CD4-positive, alpha-beta memory T cell (primary cell): ENCODE measurements around the gene NFE2L3. TPM values are rescaled to one million over a fixed set of nuclear protein-coding genes. Genes with fewer than 3 reads are reported as not detected.
"Not testable (repeated sequence)": the region's sequence is repeated elsewhere in the genome, so short reads cannot be mapped to it uniquely, and the experiment has no call there.

Experiments
- CTCF ChIA-PET: fragments of 350-600 bp; sonication (Branson Sonifier 250); formaldehyde crosslinking; loops from one replicate; lab custom pipeline; 2021; ENCODE audit warnings: inconsistent platforms; ENCODE audit not compliant: partially characterized antibody; lab: Charles Lee
- POLR2A ChIA-PET: fragments of 350-600 bp; sonication (Branson Sonifier 250); formaldehyde crosslinking; loops from one replicate; lab custom pipeline; 2021; ENCODE audit not compliant: partially characterized antibody; lab: Charles Lee
- DNase-seq, 5 donors: peaks; one replicate each; pipeline versions ENCODE4 v3.0.0 to v3.0.0-alpha.2; 2020 to 2022; ENCODE audit warnings: mixed read lengths in 1 of 5
- H3K27ac ChIP-seq: one replicate; pipeline ENCODE4 v1.7.0; 2013; ENCODE audit warnings: low read depth, low read length
- H3K27me3 ChIP-seq: 2 replicates; pipeline ENCODE4 v1.7.0; 2013; ENCODE audit warnings: mild to moderate bottlenecking, low read length, moderate library complexity; ENCODE audit not compliant: insufficient read depth
- H3K36me3 ChIP-seq: 2 replicates; pipeline ENCODE4 v1.7.0; 2013; ENCODE audit warnings: mild to moderate bottlenecking, low read length, moderate library complexity; ENCODE audit not compliant: insufficient read depth
- H3K4me1 ChIP-seq: 2 replicates; pipeline ENCODE4 v1.7.0; 2013; ENCODE audit warnings: mild to moderate bottlenecking, low read length, moderate library complexity; ENCODE audit not compliant: insufficient read depth
- H3K4me3 ChIP-seq, 2 donors: one replicate each; pipeline ENCODE4 v1.7.0; 2013; ENCODE audit warnings: low read length in 2 of 2, mild to moderate bottlenecking in 1 of 2
- H3K9me3 ChIP-seq, 2 donors: one replicate each; pipeline ENCODE4 v1.7.0; 2013; ENCODE audit warnings: low read length in 2 of 2, control low read depth in 1 of 2; ENCODE audit not compliant: control insufficient read depth in 1 of 2
- H3K27ac Mint-ChIP-seq, 7 donors: one replicate each; pipeline ENCODE4 v1.8.0; 2020 to 2021; ENCODE audit warnings: mixed read lengths in 7 of 7, mild to moderate bottlenecking in 6 of 7, inconsistent platforms in 3 of 7, moderate library complexity in 3 of 7
- H3K27me3 Mint-ChIP-seq, 2 donors: one replicate each; pipeline ENCODE4 v1.8.0; 2020 to 2021; ENCODE audit warnings: mixed read lengths in 2 of 2
- H3K36me3 Mint-ChIP-seq, 2 donors: one replicate each; pipeline ENCODE4 v1.8.0; 2020 to 2021; ENCODE audit warnings: mixed read lengths in 2 of 2, inconsistent platforms in 1 of 2, mild to moderate bottlenecking in 1 of 2
- H3K4me1 Mint-ChIP-seq, 4 donors: one replicate each; pipeline ENCODE4 v1.8.0; 2020 to 2021; ENCODE audit warnings: mixed read lengths in 4 of 4, mild to moderate bottlenecking in 1 of 4
- H3K4me3 Mint-ChIP-seq, 8 donors: one replicate each; pipeline ENCODE4 v1.8.0; 2020 to 2021; ENCODE audit warnings: mixed read lengths in 8 of 8, mild to moderate bottlenecking in 7 of 8, moderate library complexity in 6 of 8, inconsistent platforms in 3 of 8
- H3K9me3 Mint-ChIP-seq, 8 donors: one replicate each; pipeline ENCODE4 v1.8.0; 2020 to 2021; ENCODE audit warnings: mixed read lengths in 8 of 8, mild to moderate bottlenecking in 5 of 8, inconsistent platforms in 3 of 8, moderate library complexity in 1 of 8
- intact Hi-C: fragments of 100-400 bp; cut with micrococcal nuclease; formaldehyde crosslinking; loops from one replicate; pipeline ENCODE4 v1.15.1; 2023
- polyA plus RNA-seq, 2 donors: library from polyadenylated mRNA; unstranded; fragments of 300-500 nt; fragmentation: Illumina TruSeq; gene quantifications; one replicate each; pipeline ENCODE4 v1.2.3, GENCODE V29; 2021
- total RNA-seq, 2 experiments: library from RNA; stranded (reverse); gene quantifications; one replicate each; pipeline ENCODE4 v1.2.3, GENCODE V29; 2021

The NFE2L3 gene
- total and polyA plus RNA-seq, 4 experiments from 2014 or later, result 7.5 to 9.6 (median 7.9) TPM

GRCh38 chr7:26172048-26172447 lies 20.1 kb downstream of the NFE2L3 start:
- peaks cover 9 to 22% (median 21%) of the 10 kb centered on the region in 4 donors for H3K4me1 Mint-ChIP-seq
- no peaks in the 10 kb centered on the region for H3K36me3 ChIP-seq
- H3K27me3 Mint-ChIP-seq, result no peaks in the 10 kb centered on the region
- DNase-seq, result no peak
- no peak overlapping the region for H3K4me3 ChIP-seq
- no peaks in the 10 kb centered on the region for H3K9me3 Mint-ChIP-seq
- CTCF ChIA-PET, result interaction anchor here (0.9 to 1.9 kb wide), 4 partner anchors 9 to 27 kb away, joined by 3 to 6 read pairs (median 4); no protein-coding TSS in a partner anchor
- peaks cover 18 to 21% of the 10 kb centered on the region in 2 donors for H3K36me3 Mint-ChIP-seq
- H3K9me3 ChIP-seq, result no peaks in the 10 kb centered on the region
- H3K27ac ChIP-seq, result no peak overlapping the region
- POLR2A ChIA-PET, result interaction anchor here (0.9 to 2.6 kb wide), 4 partner anchors 8 to 28 kb away, joined by 3 to 10 read pairs (median 4); no protein-coding TSS in a partner anchor
- intact Hi-C loops, result no loop called here
- H3K27ac Mint-ChIP-seq, result no peak overlapping the region
- no peaks in the 10 kb centered on the region for H3K27me3 ChIP-seq
- H3K4me1 ChIP-seq, result peaks cover 7% of the 10 kb centered on the region
- no peak overlapping the region for H3K4me3 Mint-ChIP-seq

DNA sequence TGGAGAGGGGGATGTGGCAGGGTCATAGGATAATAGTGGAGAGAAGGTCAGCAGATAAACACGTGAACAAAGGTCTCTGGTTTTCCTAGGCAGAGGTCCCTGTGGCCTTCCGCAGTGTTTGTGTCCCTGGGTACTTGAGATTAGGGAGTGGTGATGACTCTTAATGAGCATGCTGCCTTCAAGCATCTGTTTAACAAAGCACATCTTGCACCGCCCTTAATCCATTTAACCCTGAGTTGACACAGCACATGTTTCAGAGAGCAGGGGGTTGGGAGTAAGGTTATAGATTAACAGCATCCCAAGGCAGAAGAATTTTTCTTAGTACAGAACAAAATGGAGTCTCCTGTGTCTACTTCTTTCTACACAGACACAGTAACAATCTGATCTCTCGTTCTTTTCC lies 23.9 kb downstream of the NFE2L3 start:
- H3K36me3 ChIP-seq, H3K4me3 Mint-ChIP-seq, H3K4me3 ChIP-seq, CTCF ChIA-PET, H3K27me3 Mint-ChIP-seq, H3K27me3 ChIP-seq, intact Hi-C loops, H3K27ac ChIP-seq, H3K9me3 ChIP-seq, DNase-seq, H3K9me3 Mint-ChIP-seq: not testable (repeated sequence)
- Mint-ChIP-seq H3K4me1 (peaks cover 15 to 42% (median 24%) of the 10 kb centered on the region in 4 donors), H3K36me3 (peaks cover 12 to 14% of the 10 kb centered on the region in 2 donors), H3K27ac (peak overlapping the region in 1 of 7 donors; percentile 78)
- POLR2A ChIA-PET, result interaction anchor here (0.8 to 2.3 kb wide), 2 partner anchors 13 to 21 kb away, joined by 5 to 9 read pairs; no protein-coding TSS in a partner anchor
- peaks cover 13% of the 10 kb centered on the region for H3K4me1 ChIP-seq

GRCh38 chr7:26176696-26177095 lies 24.7 kb downstream of the NFE2L3 start:
- intact Hi-C loops, H3K4me3 Mint-ChIP-seq, H3K9me3 Mint-ChIP-seq, H3K27ac Mint-ChIP-seq, CTCF ChIA-PET, H3K9me3 ChIP-seq, H3K4me3 ChIP-seq, H3K27ac ChIP-seq, H3K27me3 ChIP-seq, DNase-seq, H3K27me3 Mint-ChIP-seq, H3K36me3 ChIP-seq: not testable (repeated sequence)
- H3K4me1 ChIP-seq, result peaks cover 13% of the 10 kb centered on the region
- Mint-ChIP-seq H3K4me1 (peaks cover 17 to 48% (median 28%) of the 10 kb centered on the region in 4 donors), H3K36me3 (peaks cover 8 to 11% of the 10 kb centered on the region in 2 donors)
- POLR2A ChIA-PET, result interaction anchor here (13.7 kb wide), 1 partner anchor 20 kb away, joined by 369 read pairs; the partner anchor contains the start of genes CBX3 and HNRNPA2B1

DNA sequence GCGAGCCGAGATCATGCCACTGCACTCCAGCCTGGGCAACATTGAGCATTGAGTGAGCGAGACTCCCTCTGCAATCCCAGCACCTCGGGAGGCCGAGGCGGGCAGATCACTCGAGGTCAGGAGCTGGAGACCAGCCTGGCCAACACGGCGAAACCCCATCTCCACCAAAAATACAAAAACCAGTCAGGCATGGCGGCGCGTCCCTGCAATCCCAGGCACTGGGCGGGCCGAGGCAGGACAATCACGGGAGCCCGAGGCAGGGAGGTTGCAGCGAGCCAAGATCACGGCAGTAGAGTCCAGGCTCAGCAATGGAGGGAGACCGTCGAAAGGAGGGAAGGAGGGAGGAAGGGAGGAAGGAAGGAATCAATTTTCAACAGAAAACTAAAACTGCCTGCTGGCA lies 25.3 kb downstream of the NFE2L3 start:
- H3K9me3 ChIP-seq, H3K27ac ChIP-seq, H3K9me3 Mint-ChIP-seq, H3K36me3 ChIP-seq, H3K36me3 Mint-ChIP-seq, CTCF ChIA-PET, H3K4me3 ChIP-seq, DNase-seq, intact Hi-C loops, H3K4me3 Mint-ChIP-seq, H3K27me3 ChIP-seq, H3K27me3 Mint-ChIP-seq: not testable (repeated sequence)
- POLR2A ChIA-PET, result interaction anchor here (13.7 kb wide), 1 partner anchor 20 kb away, joined by 369 read pairs; the partner anchor contains the start of genes CBX3 and HNRNPA2B1
- Mint-ChIP-seq H3K27ac (peak overlapping the region in 3 of 7 donors; percentile 41 to 75 (median 55)), H3K4me1 (peaks cover 20 to 53% (median 31%) of the 10 kb centered on the region in 4 donors)
- peaks cover 17% of the 10 kb centered on the region for H3K4me1 ChIP-seq

GRCh38 chr7:26178272-26178960 lies 26.4 kb downstream of the NFE2L3 start:
- no peaks in the 10 kb centered on the region for H3K27me3 Mint-ChIP-seq
- peak overlapping the region in 3 of 7 donors; percentile 17 to 67 (median 41) for H3K27ac Mint-ChIP-seq
- ChIA-PET POLR2A (interaction anchor here (1.5 to 13.7 kb wide), 5 partner anchors 11 to 26 kb away, joined by 7 to 369 read pairs (median 15); partner anchors contain the start of genes CBX3, HNRNPA2B1 and NFE2L3), CTCF (interaction anchor here (0.7 kb wide), 1 partner anchor 17 kb away, joined by 3 read pairs; no protein-coding TSS in a partner anchor)
- DNase-seq, result no peak
- H3K36me3 ChIP-seq, result no peaks in the 10 kb centered on the region
- intact Hi-C loops, result no loop called here
- H3K36me3 Mint-ChIP-seq, result peaks cover 8% of the 10 kb centered on the region in 2 donors
- H3K4me3 Mint-ChIP-seq, result no peak overlapping the region
- H3K9me3 Mint-ChIP-seq, result peaks cover 0 to 2% (median 0%) of the 10 kb centered on the region in 8 donors
- H3K9me3 ChIP-seq, result no peaks in the 10 kb centered on the region
- H3K27ac ChIP-seq, result no peak overlapping the region
- H3K27me3 ChIP-seq, result no peaks in the 10 kb centered on the region
- H3K4me1 ChIP-seq, result peaks cover 25% of the 10 kb centered on the region
- H3K4me3 ChIP-seq, result no peak overlapping the region
- H3K4me1 Mint-ChIP-seq, result peaks cover 20 to 57% (median 31%) of the 10 kb centered on the region in 4 donors

GRCh38 chr7:26179422-26179821 lies 27.4 kb downstream of the NFE2L3 start:
- Mint-ChIP-seq H3K27me3 (no peaks in the 10 kb centered on the region), H3K27ac (peak overlapping the region in 2 of 7 donors; percentile 53 to 67), H3K4me1 (peaks cover 20 to 58% (median 32%) of the 10 kb centered on the region in 4 donors), H3K4me3 (no peak overlapping the region), H3K9me3 (peaks cover 0 to 5% (median 0%) of the 10 kb centered on the region in 8 donors), H3K36me3 (peaks cover 6 to 10% of the 10 kb centered on the region in 2 donors)
- Histone ChIP-seq H3K36me3 (no peaks in the 10 kb centered on the region), H3K4me1 (peaks cover 25% of the 10 kb centered on the region), H3K9me3 (no peaks in the 10 kb centered on the region), H3K27me3 (no peaks in the 10 kb centered on the region), H3K27ac (no peak overlapping the region), H3K4me3 (no peak overlapping the region)
- no peak for DNase-seq
- intact Hi-C loops, result no loop called here
- POLR2A ChIA-PET, result interaction anchor here (0.6 to 13.7 kb wide), 7 partner anchors 8 to 1354 kb away, joined by 3 to 369 read pairs (median 13); partner anchors contain the start of genes CBX3, HNRNPA2B1 and NFE2L3
- CTCF ChIA-PET, result interaction anchor here (3.0 to 4.2 kb wide), 2 partner anchors 12 to 89 kb away, joined by 12 to 22 read pairs; no protein-coding TSS in a partner anchor
